Heart left ventricle (tissue), 16 donors: ENCODE measurements around the gene POLR3F. TPM values are rescaled to one million over a fixed set of nuclear protein-coding genes. Genes with fewer than 3 reads are reported as not detected.
"Not testable (repeated sequence)": the region's sequence is repeated elsewhere in the genome, so short reads cannot be mapped to it uniquely, and the experiment has no call there.

Source experiments
- ATAC-seq, 4 donors: fragments of 200-7000 bp; cut with Tn5 transposase; one replicate each; pipeline ENCODE4 v1.9.1; 2020 to 2022; ENCODE audit warnings: moderate library complexity in 4 of 4, mild to moderate bottlenecking in 3 of 4, moderate number of reproducible peaks in 1 of 4
- DNase-seq, 5 donors: peaks; one replicate each; pipeline ENCODE4 v3.0.0-alpha.2; 2020
- H3K27ac ChIP-seq, 12 donors: fragments of 200-600 bp; sonication (generic) in 4 of 12; one replicate each; pipeline versions ENCODE4 v1.5.0 to v1.8.0; 2016 to 2022; ENCODE audit warnings: mild to moderate bottlenecking in 2 of 12
- H3K27me3 ChIP-seq, 9 donors: fragments of 200-600 bp; sonication (generic) in 2 of 9; one replicate each; pipeline versions ENCODE4 v1.5.1 to v1.8.0; 2016 to 2022; ENCODE audit warnings: mild to moderate bottlenecking in 3 of 9
- H3K36me3 ChIP-seq, 9 donors: fragments of 200-600 bp; sonication (generic) in 2 of 9; one replicate each; pipeline versions ENCODE4 v1.5.0 to v1.8.0; 2018 to 2022; ENCODE audit warnings: mild to moderate bottlenecking in 2 of 9
- H3K4me1 ChIP-seq, 12 donors: fragments of 200-600 bp; sonication (generic) in 4 of 12; one replicate each; pipeline versions ENCODE4 v1.5.0 to v1.8.0; 2016 to 2022; ENCODE audit warnings: mild to moderate bottlenecking in 3 of 12
- H3K4me3 ChIP-seq, 12 donors: fragments of 200-600 bp; sonication (generic) in 4 of 12; one replicate each; pipeline versions ENCODE4 v1.5.0 to v1.8.0; 2017 to 2022; ENCODE audit warnings: mild to moderate bottlenecking in 9 of 12, moderate library complexity in 4 of 12
- H3K9me3 ChIP-seq, 12 donors: fragments of 200-600 bp; sonication (generic) in 4 of 12; one replicate each; pipeline versions ENCODE4 v1.5.0 to v1.8.0; 2016 to 2022; ENCODE audit warnings: mild to moderate bottlenecking in 1 of 12
- POLR2A ChIP-seq, 2 donors: fragments of 450-650 bp; IDR thresholded peaks; one replicate each; pipeline ENCODE4 v1.6.1; 2017; ENCODE audit warnings: antibody characterized with exemption in 2 of 2, mild to moderate bottlenecking in 2 of 2, moderate library complexity in 2 of 2
- WGBS, 4 donors: extraction: QIAGEN DNeasy Blood & Tissue Kit in 2 of 4; methylation state at CpG; one replicate each; pipeline versions ENCODE4 v1.1.5 to v1.1.7; 2013 to 2018; 5-methylcytosine and 5-hydroxymethylcytosine counted together
- intact Hi-C, 10 donors: fragments of 100-400 bp; cut with DNase I; formaldehyde crosslinking; loops; one replicate each; pipeline versions ENCODE4 v1.11.1 to v1.14.2; 2022
- polyA plus RNA-seq, 2 donors: library from polyadenylated mRNA; stranded (reverse); fragments of 200-250 nt; gene quantifications; one replicate each; pipeline ENCODE4 v1.2.3, GENCODE V29; 2013
- total RNA-seq, 9 donors: library from RNA; depleted of rRNA in 2 of 9; stranded (reverse); fragments of >200 nt in 2 of 9; fragmentation: NEBNext Ultra II Directional in 3 of 9; extraction: Animal tissue kit (Norgen Biotek cat#: 25700) in 3 of 9; gene quantifications; one replicate each; pipeline versions ENCODE4 v1.1.0 to v1.2.4, GENCODE V29; 2016 to 2023
- TF ChIP-seq, protein P1 (sequence below), 12 donors: fragments of 200-600 bp; sonication (generic) in 4 of 12; IDR thresholded peaks; one replicate each; pipeline versions ENCODE4 v1.5.0 to v1.8.0; 2018 to 2022; ENCODE audit warnings: antibody characterized with exemption in 12 of 12, mild to moderate bottlenecking in 5 of 12
- donor health status: ischemic (EF 13 %, LVEDD 7.1; RV severe dilation, severe dysfunction).
- donor health status: healthy with polysubstance abuse.
- donor health status: DM: no; HTN: yes; CAD: no.
- donor health status: DM: no; HTN: no; CAD: no.
- donor health status: ischemic (EF 25% LVEDD 6.9; RV normal size, moderate dysfunction).
- donor health status: ischemic (EF 25% LVEDD 5.7; RV mildly dilated, moderate dysfunction).
- donor health status: healthy.
- donor health status: DM: yes; HTN: yes; CAD: no.
- donor health status: ischemic (EF 35%, LVEDD 5.7; RV mildly dilated, moderate dysfunction).
- donor health status: nonischemic (EF 11% LVEDD 7.7; RV severe dilation, severe dysfunction).
- donor health status: DM: yes; HTN: yes; CAD: no.
- donor health status: PGD.
- donor health status: ischemic (EF 29% LVEDD 5.4; RV normal size, mild dysfunction).
- donor health status: nonischemic (EF 23%, LVEDD 6.1; RV moderate dilation, normal function).

Gene POLR3F
- total and polyA plus RNA-seq, 11 donors, result 5.2 to 12.0 (median 8.0) TPM

DNA sequence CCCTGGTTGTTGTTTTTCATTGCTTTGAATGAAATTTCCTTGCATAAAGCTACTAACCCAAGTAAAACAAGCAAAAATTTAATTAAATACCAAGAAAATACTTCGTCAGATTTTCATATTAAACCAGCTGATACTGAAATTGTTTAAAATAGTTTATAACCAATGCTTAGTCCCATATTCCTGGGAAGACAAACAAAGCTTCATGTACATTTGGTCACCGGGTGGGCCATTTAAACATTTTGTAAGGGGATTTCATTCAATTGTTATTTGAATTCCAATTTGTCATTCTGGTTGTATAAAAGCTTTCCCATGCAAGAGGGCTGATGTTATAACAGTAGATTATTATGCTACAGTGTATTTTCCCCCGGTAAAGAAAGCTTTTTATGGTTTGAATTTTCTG, 30.4 kb downstream of the POLR3F start:
- Histone ChIP-seq H3K36me3 (peaks cover 0 to 12% (median 5%) of the 10 kb centered on the region in 9 donors), H3K4me3 (peak overlapping the region in 5 of 12 donors; percentile 71 to 83 (median 76)), H3K27me3 (peaks cover 0 to 3% (median 0%) of the 10 kb centered on the region in 9 donors), H3K4me1 (peaks cover 3 to 16% (median 13%) of the 10 kb centered on the region in 12 donors), H3K9me3 (no peaks in the 10 kb centered on the region), H3K27ac (peak overlapping the region in 11 of 12 donors; percentile 31 to 76 (median 63))
- no peak for ATAC-seq
- 89 to 100% (median 93%) methylated on average over 3 of the region's 3 CpGs for WGBS, 4 donors
- DNase-seq, result no peak
- TF ChIP-seq POLR2A (IDR thresholded peaks at IDR 0.05), result no peak
- TF ChIP-seq, protein P1, sequence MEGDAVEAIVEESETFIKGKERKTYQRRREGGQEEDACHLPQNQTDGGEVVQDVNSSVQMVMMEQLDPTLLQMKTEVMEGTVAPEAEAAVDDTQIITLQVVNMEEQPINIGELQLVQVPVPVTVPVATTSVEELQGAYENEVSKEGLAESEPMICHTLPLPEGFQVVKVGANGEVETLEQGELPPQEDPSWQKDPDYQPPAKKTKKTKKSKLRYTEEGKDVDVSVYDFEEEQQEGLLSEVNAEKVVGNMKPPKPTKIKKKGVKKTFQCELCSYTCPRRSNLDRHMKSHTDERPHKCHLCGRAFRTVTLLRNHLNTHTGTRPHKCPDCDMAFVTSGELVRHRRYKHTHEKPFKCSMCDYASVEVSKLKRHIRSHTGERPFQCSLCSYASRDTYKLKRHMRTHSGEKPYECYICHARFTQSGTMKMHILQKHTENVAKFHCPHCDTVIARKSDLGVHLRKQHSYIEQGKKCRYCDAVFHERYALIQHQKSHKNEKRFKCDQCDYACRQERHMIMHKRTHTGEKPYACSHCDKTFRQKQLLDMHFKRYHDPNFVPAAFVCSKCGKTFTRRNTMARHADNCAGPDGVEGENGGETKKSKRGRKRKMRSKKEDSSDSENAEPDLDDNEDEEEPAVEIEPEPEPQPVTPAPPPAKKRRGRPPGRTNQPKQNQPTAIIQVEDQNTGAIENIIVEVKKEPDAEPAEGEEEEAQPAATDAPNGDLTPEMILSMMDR (IDR thresholded peaks at IDR 0.05), result no peak
- intact Hi-C loops, result loop anchor here in 3 of 10 donors (1.0 to 10.0 kb wide), 3 partner anchors 10 to 297 kb away; partner anchors contain the start of genes DZANK1 (in 2 of the 3), POLR3F (in 2 of the 3) and SEC23B (in 1 of the 3)

DNA sequence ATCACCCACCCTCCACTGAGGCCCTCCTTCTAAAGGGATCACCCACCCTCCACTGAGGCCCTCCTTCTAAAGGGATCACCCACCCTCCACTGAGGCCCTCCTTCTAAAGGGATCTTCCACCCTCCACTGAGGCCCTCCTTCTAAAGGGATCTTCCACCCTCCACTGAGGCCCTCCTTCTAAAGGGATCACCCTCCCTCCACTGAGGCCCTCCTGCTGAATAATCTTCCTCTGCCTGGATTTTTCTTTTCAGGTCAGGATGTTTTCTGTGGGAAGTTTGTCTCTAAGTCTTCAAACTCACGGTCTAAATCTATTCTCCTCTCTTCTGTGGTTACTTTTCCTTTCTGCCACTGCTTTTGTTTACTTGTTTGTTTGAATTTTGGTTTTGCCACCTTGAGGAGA, 34.5 kb downstream of the POLR3F start:
- intact Hi-C loops, result loop anchor here in 2 of 10 donors (10.0 kb wide), 2 partner anchors 217 to 537 kb away; partner anchors contain the start of genes MGME1 (in 1 of the 2), SNX5 (in 1 of the 2) and ZNF133 (in 1 of the 2)
- not testable (repeated sequence) for H3K4me1 ChIP-seq, H3K9me3 ChIP-seq, H3K27ac ChIP-seq, ATAC-seq, H3K4me3 ChIP-seq, H3K36me3 ChIP-seq, DNase-seq
- WGBS, 4 donors, result 53 to 62% (median 60%) methylated on average over 1 of the region's 1 CpG
- peaks cover 0 to 24% (median 0%) of the 10 kb centered on the region in 9 donors for H3K27me3 ChIP-seq

DNA sequence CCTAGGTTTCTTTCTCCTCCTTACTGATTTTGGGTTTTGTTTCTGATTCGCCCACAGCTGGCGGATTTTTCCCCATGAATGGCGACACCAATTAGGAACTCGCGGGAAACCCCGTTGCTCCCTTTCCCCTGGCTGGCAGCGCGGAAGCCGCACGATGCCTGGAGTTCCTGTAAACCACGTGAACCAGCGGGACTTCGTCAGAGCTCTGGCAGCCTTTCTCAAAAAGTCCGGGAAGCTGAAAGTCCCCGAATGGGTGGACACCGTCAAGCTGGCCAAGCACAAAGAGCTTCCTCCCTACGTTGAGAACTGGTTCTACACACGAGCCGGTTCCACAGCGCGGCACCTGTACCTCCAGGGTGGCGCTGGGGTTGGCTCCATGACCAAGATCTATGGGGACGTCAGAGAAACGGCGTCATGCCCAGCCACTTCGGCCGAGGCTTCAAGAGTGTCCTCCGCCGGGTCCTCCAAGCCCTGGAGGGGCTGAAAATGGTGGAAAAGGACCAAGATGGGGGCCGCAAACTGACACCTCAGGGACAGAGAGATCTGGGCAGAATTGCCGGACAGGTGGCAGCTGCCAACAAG, 37.4 kb downstream of the POLR3F start:
- Histone ChIP-seq H3K36me3 (peaks cover 0 to 3% (median 0%) of the 10 kb centered on the region in 9 donors), H3K27ac (peak overlapping the region in 3 of 12 donors; percentile 7 to 26 (median 17)), H3K27me3 (peaks cover 0 to 24% (median 0%) of the 10 kb centered on the region in 9 donors), H3K4me3 (peak overlapping the region in 6 of 12 donors; percentile 10 to 35 (median 30)), H3K9me3 (no peaks in the 10 kb centered on the region), H3K4me1 (peaks cover 0 to 20% (median 10%) of the 10 kb centered on the region in 12 donors)
- ATAC-seq (no peak), DNase-seq (peak; percentile 31 to 66 (median 57))
- intact Hi-C loops, result loop anchor here in 3 of 10 donors (5.0 to 10.0 kb wide), 3 partner anchors 63 to 540 kb away; partner anchors contain the start of genes SMIM26 (in 3 of the 3), MGME1 (in 1 of the 3), SNX5 (in 1 of the 3) and ZNF133 (in 1 of the 3)
- TF ChIP-seq, protein P1 (IDR thresholded peaks at IDR 0.05), result no peak
- TF ChIP-seq POLR2A (IDR thresholded peaks at IDR 0.05), result no peak
- WGBS, 4 donors, result 57 to 75% (median 69%) methylated on average over 31 of the region's 31 CpGs

DNA sequence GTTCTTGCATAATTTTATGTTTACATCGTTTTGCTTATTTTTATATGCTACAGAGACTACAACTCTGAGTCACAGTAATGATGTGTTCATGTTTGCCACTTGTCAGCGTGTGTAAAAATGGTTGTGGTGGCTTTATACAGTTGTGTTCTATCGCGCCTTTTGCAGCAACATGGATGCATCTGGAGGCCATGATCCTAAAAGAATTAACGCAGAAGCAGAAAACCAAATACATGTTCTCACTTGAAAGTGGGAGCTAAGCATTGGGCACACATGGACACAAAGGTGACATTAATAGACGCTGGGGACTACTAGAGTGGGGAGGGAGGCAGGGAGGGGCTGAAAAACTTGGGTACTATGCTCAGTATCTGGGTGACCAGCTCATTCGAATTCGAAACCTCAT, 39.6 kb downstream of the POLR3F start:
- Histone ChIP-seq H3K27me3 (peaks cover 0 to 24% (median 0%) of the 10 kb centered on the region in 9 donors), H3K27ac (peak overlapping the region; percentile 91 to 99 (median 95)), H3K4me3 (peak overlapping the region; percentile 68 to 96 (median 77)), H3K36me3 (peaks cover 0 to 24% (median 12%) of the 10 kb centered on the region in 9 donors), H3K4me1 (peaks cover 0 to 39% (median 10%) of the 10 kb centered on the region in 12 donors), H3K9me3 (no peaks in the 10 kb centered on the region)
- intact Hi-C loops, result loop anchor here in 5 of 10 donors (1.0 to 10.0 kb wide), 6 partner anchors 9 to 542 kb away; partner anchors contain the start of genes DZANK1 (in 3 of the 5), POLR3F (in 3 of the 5), SMIM26 (in 3 of the 5) and MGME1 (in 1 of the 5)
- TF ChIP-seq, protein P1 (IDR thresholded peaks at IDR 0.05), result no peak
- no peak for TF ChIP-seq POLR2A (IDR thresholded peaks at IDR 0.05)
- DNase-seq (no peak), ATAC-seq (no peak)
- 57 to 67% (median 64%) methylated on average over 8 of the region's 8 CpGs for WGBS, 4 donors
